Lower lobe of right lung (tissue), 2 donors: ENCODE data around the gene P2RY12. TPM values are rescaled to one million over a fixed set of nuclear protein-coding genes. Genes with fewer than 3 reads are reported as not detected.

ENCODE experiments used
- ATAC-seq, 2 donors: fragments of 200-7000 bp; cut with Tn5 transposase; one replicate each; pipeline ENCODE4 v1.9.1; 2020 to 2022; ENCODE audit warnings: mild to moderate bottlenecking in 2 of 2, moderate library complexity in 2 of 2
- DNase-seq: peaks from one replicate; pipeline ENCODE4 v3.0.0-alpha.2; 2020
- H3K27ac ChIP-seq: fragments of 200-600 bp; one replicate; pipeline ENCODE4 v1.8.0; 2022
- H3K27me3 ChIP-seq: fragments of 200-600 bp; one replicate; pipeline ENCODE4 v1.8.0; 2022; ENCODE audit warnings: low read depth
- H3K36me3 ChIP-seq: fragments of 200-600 bp; one replicate; pipeline ENCODE4 v1.8.0; 2022; ENCODE audit warnings: mild to moderate bottlenecking
- H3K4me1 ChIP-seq: fragments of 200-600 bp; one replicate; pipeline ENCODE4 v1.8.0; 2022
- H3K4me3 ChIP-seq: fragments of 200-600 bp; one replicate; pipeline ENCODE4 v1.8.0; 2022; ENCODE audit warnings: mild to moderate bottlenecking
- H3K9me3 ChIP-seq: fragments of 200-600 bp; one replicate; pipeline ENCODE4 v1.8.0; 2022
- CTCF ChIP-seq: fragments of 200-600 bp; IDR thresholded peaks from one replicate; pipeline ENCODE4 v1.8.0; 2022; ENCODE audit warnings: antibody characterized with exemption, mild to moderate bottlenecking
- intact Hi-C: fragments of 100-400 bp; cut with DNase I; formaldehyde crosslinking; loops from one replicate; pipeline ENCODE4 v1.11.0; 2022
- total RNA-seq: library from RNA; stranded (reverse); fragmentation: NEBNext Ultra II Directional; extraction: Animal tissue kit (Norgen Biotek cat#: 25700); gene quantifications from one replicate; pipeline ENCODE4 v1.2.1, GENCODE V29; 2021
- donor health status: DM: no; HTN: yes; CAD: no; lungs with severe emphysema.

The P2RY12 gene
- total RNA-seq, 1 donor from 2014 or later, result 6.2 TPM

GRCh38 chr3:151330379-151330778, 54.2 kb downstream of the P2RY12 start:
- Histone ChIP-seq H3K4me1 (peaks cover 11% of the 10 kb centered on the region), H3K27ac (no peak overlapping the region), H3K4me3 (no peak overlapping the region), H3K9me3 (no peaks in the 10 kb centered on the region), H3K27me3 (no peaks in the 10 kb centered on the region), H3K36me3 (no peaks in the 10 kb centered on the region)
- ATAC-seq (no peak), DNase-seq (no peak)
- no peak for TF ChIP-seq CTCF
- intact Hi-C loops, result no loop called here

- intact Hi-C loops, result no loop called here
- peak; percentile 44 to 62 for ATAC-seq
- peak within 1 kb of the TSS; percentile 37 for H3K4me3 ChIP-seq
Observed at GRCh38 chr3:151329363-151329762, 55.2 kb downstream of the P2RY12 start, which contains the start of gene P2RY13. TSS of gene P2RY13 (minus strand) at chr3:151329549. CDS start at chr3:151329528, 21 bp downstream.

DNA sequence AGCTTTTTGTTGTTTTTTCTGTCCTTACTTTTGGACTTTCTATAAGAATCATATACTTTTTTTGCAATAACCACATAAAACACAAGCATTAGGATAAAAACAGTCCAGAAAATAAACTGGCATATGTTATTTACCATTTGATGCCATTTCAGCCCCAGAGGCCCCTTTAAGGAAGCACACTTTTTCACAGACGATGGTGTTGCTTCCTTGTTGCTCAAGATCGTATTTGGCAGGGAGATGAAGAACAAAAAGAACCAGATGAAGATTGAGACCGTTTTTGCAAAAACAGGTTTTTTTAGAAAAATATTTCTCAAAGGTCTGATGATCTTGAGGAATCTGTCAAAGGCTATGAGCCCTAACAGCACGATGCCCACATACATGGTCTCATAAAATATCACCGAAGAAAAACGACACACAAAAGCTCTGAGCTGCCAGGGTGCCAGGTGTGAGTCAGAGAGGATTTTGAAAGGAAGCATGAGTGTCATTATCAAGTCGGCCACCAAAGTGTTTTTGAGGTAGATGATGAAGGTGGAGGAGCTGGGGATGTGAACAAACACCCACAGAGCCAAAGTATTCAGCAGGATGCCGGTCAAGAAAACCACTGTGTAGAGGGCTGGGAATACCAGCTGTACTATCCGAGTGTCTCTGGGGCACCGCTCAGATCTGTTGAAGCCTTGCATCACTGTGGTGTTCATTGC, 56.1 kb downstream of the P2RY12 start:
- ATAC-seq (peak; percentile 52 to 59), DNase-seq (no peak)
- intact Hi-C loops, result no loop called here
- Histone ChIP-seq H3K27ac (peak overlapping the region; percentile 59), H3K4me1 (peaks cover 11% of the 10 kb centered on the region), H3K36me3 (no peaks in the 10 kb centered on the region), H3K9me3 (no peaks in the 10 kb centered on the region), H3K27me3 (no peaks in the 10 kb centered on the region), H3K4me3 (peak overlapping the region; percentile 37)
- no peak for TF ChIP-seq CTCF

More at GRCh38 chr3:151329363-151329762, 55.2 kb downstream of the P2RY12 start, which contains the start of gene P2RY13:
- Histone ChIP-seq H3K27ac (peak within 1 kb of the TSS; percentile 59), H3K27me3 (no peaks in the 10 kb centered on the region), H3K36me3 (no peaks in the 10 kb centered on the region), H3K4me1 (peaks cover 11% of the 10 kb centered on the region), H3K9me3 (no peaks in the 10 kb centered on the region)
- no peak for DNase-seq
- no peak for TF ChIP-seq CTCF

DNA sequence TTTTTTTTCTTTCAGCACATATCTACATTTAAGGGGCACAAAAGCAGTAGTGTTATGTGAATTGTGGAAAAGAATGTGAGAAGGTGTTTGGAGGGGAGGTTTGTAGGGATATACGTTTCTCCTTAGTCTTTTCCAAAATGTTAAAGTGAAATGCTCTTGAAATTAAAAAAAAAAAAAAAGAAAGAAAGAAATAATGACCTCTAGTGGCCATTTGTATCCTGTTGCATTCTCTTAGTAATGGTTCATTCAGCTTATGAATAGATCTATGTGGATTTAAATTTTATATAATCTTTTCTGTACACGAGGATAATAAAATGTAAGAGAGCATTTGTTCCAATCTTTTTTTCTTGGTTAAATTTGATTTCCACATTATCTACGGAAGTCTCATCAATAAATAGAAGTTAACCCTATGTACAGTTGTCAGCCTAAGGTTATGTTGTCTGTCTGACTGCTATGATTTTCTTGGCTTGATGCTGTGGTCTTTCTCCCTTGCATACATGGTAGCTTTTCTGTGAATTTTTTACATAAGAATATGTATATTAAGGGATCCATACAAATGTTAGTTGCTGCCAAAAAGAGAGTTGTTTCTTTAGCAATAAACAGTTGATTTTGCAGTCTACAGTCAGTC, 56.9 kb downstream of the P2RY12 start:
- Histone ChIP-seq H3K27me3 (no peaks in the 10 kb centered on the region), H3K27ac (peak overlapping the region; percentile 59), H3K4me3 (peak overlapping the region; percentile 37), H3K9me3 (no peaks in the 10 kb centered on the region), H3K4me1 (peaks cover 11% of the 10 kb centered on the region), H3K36me3 (no peaks in the 10 kb centered on the region)
- intact Hi-C loops, result no loop called here
- peak; percentile 60 for TF ChIP-seq CTCF
- DNase-seq, result no peak
- ATAC-seq, result peak in 1 of 2 donors; percentile 64

DNA sequence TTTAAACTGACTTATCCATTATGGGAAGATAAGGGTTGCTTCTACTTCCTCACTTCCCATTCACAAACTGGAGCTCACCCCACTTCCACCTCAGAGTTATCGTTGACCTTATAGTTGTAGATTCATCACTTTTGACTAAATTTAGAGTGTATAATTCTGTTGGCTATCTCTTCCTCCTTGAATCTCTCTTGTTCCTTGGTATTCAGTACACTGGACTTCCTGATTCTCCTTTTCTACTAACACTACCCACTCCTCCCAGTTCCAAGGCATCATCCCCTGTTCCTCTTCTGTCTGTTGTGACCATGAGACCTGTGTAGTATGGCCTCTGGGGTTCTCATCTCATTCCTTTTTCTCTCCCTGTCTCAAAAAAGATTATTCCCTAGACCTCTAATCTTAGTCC, 62.0 kb downstream of the P2RY12 start:
- no peaks in the 10 kb centered on the region for H3K27me3 ChIP-seq
- no peak for DNase-seq
- H3K4me3 ChIP-seq, result no peak overlapping the region
- peak in 1 of 2 donors; percentile 57 for ATAC-seq
- intact Hi-C loops, result no loop called here
- H3K36me3 ChIP-seq, result no peaks in the 10 kb centered on the region
- peaks cover 8% of the 10 kb centered on the region for H3K4me1 ChIP-seq
- H3K9me3 ChIP-seq, result no peaks in the 10 kb centered on the region
- TF ChIP-seq CTCF, result no peak
- no peak overlapping the region for H3K27ac ChIP-seq
